ENCODE data around the gene NFX1.

- TF ChIP-seq EZH2 (IDR thresholded peaks at IDR 0.05; ENCODE audit: borderline replicate concordance, insufficient read depth, low read depth, low read length, poor library complexity, severe bottlenecking): no peak
- TF ChIP-seq CTCF (IDR thresholded peaks at IDR 0.05): no peak
Measured at GRCh38 chr9:33377089-33377715, 86.9 kb downstream of the NFX1 start.
